NCI-H345 (cell line): Measurements from ENCODE around the gene CDA.
"Not testable (repeated sequence)": the region's sequence is repeated elsewhere in the genome, so short reads cannot be mapped to it uniquely, and the experiment has no call there.

Experiments
- DNase-seq: peaks from one replicate; lab custom pipeline; 2025; lab: John Stamatoyannopoulos, UW

Gene CDA

GRCh38 chr1:20586953-20587660, 1.8 kb upstream of the CDA start:
- DNase-seq = no peak

DNA sequence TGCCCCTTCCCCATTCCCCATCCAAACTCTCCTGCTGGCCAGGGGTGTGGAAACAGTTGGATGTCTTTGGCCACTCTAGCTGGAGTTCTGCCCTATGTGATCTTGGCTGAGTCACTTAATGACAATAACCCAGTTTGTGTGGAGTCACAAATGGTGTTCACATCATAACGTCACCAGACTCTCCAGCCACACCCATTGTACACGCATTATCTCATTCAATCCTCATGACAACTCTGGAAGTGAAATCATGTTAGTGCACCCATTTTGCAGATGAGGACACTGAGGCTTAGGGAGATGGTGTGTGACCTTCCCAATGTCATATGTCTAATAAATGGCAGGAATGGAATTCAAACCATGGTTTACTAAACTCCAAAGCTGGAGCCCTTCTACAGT, 1.2 kb upstream of the CDA start:
- no peak for DNase-seq

DNA sequence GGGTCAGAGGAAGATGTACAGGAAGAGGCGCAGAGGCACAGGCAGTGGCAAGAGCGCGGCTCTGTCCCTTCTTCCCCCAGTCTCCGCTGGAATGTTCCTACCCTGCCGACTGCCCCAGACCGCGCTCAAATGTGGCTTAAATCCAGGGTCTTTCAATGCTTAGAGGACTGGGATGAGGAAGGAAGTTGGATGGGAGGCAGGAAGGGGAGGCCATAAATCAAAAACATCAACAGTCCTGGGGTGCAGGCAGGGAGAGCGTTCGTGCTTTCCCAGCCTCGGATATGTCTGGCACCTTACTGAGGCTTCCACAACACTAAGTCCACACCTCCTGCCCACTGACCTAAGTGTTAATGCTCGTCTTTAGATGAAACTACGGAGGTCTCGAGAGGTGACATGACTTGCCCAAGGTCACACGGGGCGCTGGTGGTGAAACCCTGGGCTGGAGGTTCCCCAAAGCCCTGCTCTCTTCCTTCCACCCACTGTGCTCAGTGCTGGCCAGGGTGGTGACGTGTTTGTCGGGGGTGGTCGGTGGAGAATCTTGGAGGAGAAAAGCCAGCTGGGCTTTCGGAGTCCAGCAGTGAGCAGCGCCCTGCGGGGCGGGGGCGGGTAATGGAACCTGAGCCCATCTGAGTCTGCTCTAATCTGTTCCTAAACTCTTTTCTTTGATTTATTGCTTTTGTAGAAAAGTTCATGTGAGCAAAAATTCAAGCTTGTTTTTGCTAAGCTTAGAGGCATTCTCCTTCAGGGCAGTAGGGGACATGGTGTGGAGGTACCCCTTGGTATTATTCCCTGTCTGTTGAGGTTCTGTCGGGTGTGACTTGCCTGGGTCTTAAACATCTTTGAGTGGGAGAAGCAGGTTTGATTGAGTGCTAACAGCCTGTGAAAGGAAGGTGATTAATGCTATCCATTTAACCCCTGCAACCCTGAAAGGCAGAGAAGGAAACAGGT, 708 bp downstream of the CDA start:
- no peak for DNase-seq

DNA sequence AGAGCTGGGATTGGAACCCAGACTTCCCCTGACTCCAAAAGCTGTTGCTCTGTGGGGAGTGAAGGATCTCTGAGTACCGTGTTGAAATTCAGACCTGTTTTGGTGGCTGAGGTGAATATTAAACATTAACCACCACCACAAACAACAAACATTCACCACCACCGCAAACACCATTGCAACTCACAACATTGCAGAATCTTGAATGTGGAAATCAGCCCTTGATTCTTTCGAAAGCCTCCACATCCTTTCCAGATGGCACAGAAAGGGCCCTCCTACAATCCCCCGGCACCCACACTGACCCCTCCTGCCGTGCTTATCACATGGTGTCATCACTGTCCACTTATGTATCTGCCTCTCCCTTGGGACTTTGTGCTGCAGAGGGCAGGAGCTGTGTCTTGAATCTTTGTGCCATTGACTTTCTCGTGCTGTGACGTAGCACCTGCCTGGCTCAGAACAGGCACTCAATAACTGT, 1.4 kb downstream of the CDA start:
- peak; percentile 45 for DNase-seq

- no peak for DNase-seq
Measured at GRCh38 chr1:20593756-20594155, 4.9 kb downstream of the CDA start.

GRCh38 chr1:20594746-20595145, 5.8 kb downstream of the CDA start:
- DNase-seq = no peak

DNA sequence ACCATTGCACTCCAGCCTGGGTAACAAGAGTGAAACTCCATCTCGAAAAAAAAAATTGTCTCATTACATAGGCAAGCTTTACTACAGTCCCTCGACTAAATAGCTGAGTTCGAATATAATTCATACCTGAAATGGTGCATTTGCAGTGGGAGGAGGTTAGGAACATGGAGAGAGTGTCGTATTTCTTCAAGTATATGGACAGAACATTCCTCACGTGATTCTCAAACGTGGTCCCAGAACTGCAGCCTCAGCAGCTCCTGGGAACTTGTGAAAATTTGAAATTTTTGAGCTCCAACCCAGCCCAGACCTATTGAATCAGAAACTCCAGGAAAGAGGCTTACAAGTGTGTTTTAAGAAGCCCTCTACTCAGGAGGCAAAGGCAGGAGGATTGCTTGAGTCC, 7.2 kb downstream of the CDA start:
- no peak for DNase-seq

GRCh38 chr1:20597650-20598049, 8.8 kb downstream of the CDA start:
- no peak for DNase-seq

GRCh38 chr1:20600156-20600555, 11.3 kb downstream of the CDA start:
- no peak for DNase-seq

- no peak for DNase-seq
Measured at GRCh38 chr1:20601129-20601825, 12.4 kb downstream of the CDA start.

- no peak for DNase-seq
Measured at GRCh38 chr1:20602851-20603450, 14.1 kb downstream of the CDA start.

GRCh38 chr1:20603504-20604464, 14.9 kb downstream of the CDA start:
- no peak for DNase-seq

GRCh38 chr1:20604678-20605077, 15.8 kb downstream of the CDA start:
- no peak for DNase-seq

DNA sequence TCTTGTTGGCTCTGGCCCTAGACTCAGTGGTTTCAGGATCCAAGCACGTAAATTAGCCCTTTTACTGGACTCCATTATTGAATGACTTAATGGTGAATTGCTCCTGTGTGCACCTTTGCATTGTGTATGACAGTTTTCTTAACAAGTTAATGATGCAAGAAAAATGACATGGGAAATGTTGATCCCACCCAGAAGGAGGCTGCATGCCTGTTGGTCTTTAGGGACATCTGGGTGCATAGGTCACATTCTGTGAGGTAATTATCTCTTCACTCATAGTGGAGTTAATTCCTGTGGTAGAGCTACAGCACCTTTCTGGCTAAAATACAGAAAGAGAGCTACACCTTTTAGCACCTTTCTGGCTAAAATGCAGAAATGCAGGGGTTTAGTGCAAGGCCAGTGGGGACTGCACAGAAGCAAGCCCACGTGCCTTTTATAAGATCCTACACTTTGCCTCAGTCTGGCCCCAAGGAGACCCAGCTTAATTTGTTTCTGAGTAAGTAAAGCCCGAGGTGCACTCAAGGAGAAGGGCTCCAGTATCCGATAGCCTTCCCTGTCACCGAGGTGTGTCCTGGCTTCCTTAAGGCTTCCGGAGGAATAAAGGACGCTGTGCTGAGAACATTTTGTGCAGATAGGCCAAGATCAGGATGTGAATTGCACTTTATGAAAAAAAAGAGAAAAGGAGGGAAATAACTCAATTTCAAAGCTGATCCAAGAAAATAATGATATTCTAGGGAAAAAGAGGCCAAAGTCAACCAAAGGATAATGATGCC, 18.1 kb downstream of the CDA start:
- not testable (repeated sequence) for DNase-seq

DNA sequence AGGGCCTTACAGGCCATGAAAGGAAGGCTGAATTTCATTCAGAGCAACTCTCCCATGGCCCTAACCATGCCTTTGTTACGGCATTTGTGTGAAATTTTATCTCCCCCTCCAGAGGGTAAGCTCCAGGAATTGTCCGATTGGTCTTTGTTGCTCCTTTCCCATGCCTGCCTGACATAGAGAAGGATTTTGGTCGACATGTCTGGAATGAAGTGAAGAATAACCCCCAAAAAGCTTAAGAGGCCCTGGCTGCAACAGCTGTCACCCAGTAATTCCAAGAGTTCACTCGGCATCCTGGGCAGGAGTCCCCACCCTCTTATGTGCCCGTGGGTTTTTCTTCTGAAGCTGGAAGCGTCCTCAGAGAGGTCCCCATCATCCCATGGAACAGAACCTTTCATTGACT, 20.6 kb downstream of the CDA start:
- no peak for DNase-seq

DNA sequence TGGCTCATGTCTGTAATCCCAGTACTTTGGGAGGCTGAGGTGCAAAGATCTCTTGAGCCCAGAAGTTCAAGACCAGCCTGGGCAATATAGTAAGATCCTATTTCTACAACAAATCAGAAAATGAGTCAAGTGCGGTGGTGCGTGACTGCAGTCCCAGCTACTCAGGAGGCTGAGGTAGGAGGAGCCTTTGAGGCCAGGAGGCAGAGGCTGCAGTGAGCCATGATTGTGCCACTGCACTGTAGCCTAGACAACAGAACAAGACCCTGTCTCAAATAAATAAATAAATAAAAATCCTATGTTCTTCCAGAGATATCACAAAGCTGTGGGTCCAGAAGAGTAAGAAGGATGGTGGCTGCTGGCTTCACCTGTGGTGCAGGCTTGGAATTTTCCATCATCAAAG, 22.1 kb downstream of the CDA start:
- peak; percentile 3 for DNase-seq

DNA sequence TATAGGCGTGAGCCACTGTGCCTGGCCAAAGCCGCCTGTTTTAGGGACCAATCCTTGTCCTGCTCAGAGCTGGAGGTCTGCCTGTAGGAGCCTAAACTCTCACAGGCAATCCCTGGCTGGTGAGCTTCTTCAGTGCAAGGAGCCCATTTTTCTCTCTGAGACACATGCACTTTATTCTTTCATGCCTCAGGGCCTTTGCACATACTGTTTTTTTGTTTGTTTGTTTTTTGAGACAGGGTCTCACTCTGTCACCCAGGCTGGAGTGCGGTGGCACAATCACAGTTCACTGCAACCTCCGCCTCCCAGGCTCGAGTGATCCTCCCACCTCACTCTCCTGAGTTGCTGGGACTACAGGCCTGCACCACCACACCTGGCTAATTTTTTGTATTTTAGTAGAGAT, 22.8 kb downstream of the CDA start:
- DNase-seq = no peak

GRCh38 chr1:20612221-20612746, 23.4 kb downstream of the CDA start:
- DNase-seq = no peak

DNA sequence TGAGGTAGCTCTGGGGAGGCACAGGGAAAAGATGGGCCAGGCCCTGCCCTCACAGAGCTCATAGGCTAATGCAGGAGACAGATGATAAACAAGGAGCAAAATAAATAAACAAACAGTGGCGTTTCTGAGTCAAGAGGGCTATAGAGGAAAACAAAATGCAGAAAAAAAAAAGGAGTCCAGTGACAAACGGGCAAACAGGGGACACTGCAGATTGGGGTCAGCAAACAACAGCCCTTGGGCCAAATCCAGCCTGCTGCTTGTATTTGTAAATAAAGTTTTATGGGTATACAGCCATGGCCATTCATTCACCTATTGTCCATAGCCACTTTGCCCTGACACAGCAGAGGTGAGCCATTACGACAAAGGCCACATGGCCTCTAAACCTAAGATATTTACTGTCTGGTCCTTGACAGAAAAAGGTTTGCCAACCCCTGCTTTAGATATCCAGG, 25.3 kb downstream of the CDA start:
- no peak for DNase-seq
